NT2/D1 (cell line): ENCODE results near the gene GEMIN4.

Experiments
- SUZ12 ChIP-seq: IDR thresholded peaks from 2 replicates; pipeline ENCODE4 v1.6.1; 2011; ENCODE audit not compliant: insufficient read length, insufficient read depth; ENCODE audit errors: extremely low read depth
- YY1 ChIP-seq: IDR thresholded peaks from 2 replicates; pipeline ENCODE4 v1.6.1; 2011; ENCODE audit not compliant: insufficient read length, insufficient read depth
- ZNF274 ChIP-seq: IDR thresholded peaks from 2 replicates; pipeline ENCODE4 v1.6.1; 2011; ENCODE audit warnings: mild to moderate bottlenecking, low read depth, low read length

DNA sequence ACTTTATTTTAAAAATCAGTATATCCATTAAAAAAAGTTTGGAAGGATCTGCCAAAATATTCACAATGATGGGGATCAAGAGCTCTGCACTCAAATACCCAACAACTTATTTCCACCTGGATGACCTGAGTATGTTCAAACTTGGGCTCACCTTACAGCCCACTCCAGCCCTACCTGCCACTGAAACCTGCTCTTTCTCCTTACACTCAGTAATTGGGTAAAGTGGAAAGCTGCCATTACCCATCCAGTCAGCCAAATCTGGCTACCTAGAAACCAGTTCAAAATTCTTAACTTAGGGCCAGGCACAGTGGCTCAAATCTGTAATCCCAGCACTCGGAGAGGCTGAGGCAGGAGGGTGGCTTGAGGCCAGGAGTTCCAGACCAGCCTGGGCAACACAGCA lies 47.1 kb downstream of the GEMIN4 start:
- no peak for TF ChIP-seq SUZ12
- TF ChIP-seq YY1: no peak
- TF ChIP-seq ZNF274: no peak
